UCSD-AML1 (cell line): ENCODE measurements around the gene PTTG1IP.

Experiments
- DNase-seq: peaks from one replicate; lab custom pipeline; 2025; ENCODE audit not compliant: unreplicated experiment; lab: John Stamatoyannopoulos, UW

Gene PTTG1IP

GRCh38 chr21:44866780-44867179 lies 6.7 kb downstream of the PTTG1IP start:
- DNase-seq = no peak

DNA sequence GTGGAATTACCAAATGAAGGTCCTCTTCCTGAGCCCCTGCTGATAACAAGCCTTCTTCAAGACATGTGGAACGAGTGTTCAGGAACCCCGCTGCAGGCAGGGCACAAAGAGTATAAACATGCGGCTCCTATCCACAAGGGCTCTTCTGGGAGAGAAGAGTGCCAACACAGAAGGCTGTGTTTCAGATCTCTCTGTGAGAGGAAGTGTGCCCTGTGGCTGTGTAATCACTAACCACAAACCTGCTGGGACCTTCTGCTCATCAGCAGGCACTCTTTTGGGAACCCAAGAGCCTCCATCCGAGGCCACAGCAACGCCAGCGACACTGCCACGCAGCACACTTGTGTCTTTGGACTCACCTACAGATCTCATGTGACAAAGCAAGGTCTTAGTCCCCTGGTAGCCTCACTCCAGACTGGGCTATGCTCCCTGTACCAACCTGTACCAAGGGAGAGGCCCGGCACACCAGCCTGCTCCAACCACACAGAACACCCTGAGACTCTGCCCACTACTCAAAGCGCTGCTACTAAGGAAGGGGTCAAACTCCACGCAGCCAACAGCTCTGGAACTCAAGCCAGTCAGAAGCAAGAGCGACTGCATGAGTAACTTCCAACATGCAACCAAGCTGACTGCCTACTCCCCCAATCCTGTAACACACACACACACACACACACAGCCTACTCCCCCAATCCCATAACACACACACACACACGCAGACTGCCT lies 7.8 kb downstream of the PTTG1IP start:
- DNase-seq = no peak

DNA sequence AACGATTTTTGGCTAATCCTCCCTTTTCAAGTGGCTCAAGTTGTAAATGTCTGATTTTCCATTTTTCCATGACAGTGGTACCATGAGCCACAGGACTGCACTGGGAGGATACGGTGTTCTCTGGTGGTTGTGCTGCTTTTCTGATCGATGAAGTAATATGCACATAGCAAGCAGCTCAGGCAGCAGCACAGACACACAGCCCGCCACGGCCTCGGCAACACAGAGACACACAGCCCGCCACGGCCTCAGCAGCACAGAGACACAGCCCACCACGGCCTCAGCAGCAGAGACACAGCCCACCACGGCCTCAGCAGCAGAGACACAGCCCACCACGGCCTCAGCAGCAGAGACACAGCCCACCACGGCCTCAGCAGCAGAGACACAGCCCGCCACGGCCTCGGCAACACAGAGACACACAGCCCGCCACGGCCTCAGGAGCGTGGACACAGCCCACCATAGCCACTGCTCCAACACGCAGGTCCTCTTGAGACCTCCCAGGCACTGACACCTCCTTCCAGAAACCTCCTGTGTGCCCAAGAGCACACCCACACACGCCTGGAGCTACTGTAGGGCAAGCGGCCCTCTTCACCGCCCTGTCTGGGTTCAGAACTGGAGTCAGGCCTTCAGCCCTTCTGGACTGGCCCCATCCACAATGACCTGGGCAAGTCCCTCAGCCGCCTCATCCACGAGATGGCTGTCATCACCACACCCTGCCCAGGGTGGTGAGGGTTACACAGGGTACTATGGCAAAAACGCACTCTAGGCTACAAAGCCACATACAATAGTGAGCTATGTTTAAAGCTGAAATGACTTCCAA lies 10.4 kb downstream of the PTTG1IP start:
- no peak for DNase-seq

DNA sequence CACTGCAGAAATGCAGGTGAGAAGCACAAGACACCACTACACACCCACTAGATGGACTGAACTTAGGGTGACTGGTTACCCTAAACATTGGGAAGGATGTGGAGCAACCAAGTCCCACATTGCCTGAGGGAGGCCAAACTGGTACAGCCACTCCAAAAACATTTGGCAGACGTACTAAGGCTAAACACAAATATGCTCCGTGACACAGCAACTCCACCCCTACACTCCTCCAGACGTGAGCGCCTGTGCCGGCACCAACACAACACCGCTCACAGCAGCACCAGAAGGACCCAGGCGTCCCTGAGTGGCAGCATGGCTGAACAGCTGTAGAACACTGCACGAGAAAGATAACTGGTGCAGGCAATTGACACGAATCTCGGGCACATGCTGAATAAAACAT lies 14.7 kb downstream of the PTTG1IP start:
- no peak for DNase-seq

- DNase-seq = no peak
Measured at GRCh38 chr21:44858291-44858690, 15.2 kb downstream of the PTTG1IP start.

- DNase-seq = no peak
Measured at GRCh38 chr21:44857127-44857892, 16.2 kb downstream of the PTTG1IP start.

- no peak for DNase-seq
Measured at GRCh38 chr21:44856131-44856530, 17.4 kb downstream of the PTTG1IP start.

GRCh38 chr21:44855572-44855971 lies 17.9 kb downstream of the PTTG1IP start:
- no peak for DNase-seq

DNA sequence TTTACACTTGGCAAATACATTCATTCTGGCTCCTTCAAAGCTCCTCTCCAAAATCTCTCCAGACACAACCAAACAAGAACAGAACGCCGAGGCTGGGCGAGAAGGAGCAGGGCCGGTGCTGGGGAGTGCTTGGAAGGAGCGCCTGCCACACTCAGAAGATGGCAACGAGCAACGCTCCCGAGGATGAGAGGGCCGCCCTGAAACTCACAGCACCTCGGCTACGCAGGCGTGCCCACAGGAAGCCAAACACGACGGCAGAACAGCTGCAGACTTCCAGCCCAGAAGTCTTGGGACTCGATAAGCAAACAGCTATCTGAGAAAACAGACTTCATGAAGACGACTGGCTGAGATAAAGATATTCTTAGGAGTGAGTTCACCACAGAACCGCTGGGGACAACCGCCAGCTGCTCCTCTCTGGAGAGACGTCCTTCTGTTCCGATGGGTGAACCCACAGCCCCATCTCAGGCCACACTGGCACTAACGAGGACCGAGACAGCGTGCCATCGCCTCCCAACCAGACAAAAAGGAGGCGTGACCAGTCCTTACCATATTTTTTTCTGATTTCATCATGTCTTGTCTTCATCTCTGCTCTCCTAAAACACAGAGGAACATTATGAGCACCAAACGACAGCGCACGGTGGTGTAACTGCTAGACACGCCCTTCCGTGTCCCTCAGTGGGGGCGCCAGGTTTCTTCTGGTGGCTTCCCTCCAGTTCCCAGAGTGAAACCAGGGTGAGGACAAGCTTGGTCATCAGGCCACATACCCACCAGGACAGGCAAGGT lies 18.6 kb downstream of the PTTG1IP start:
- peak; percentile 65 for DNase-seq

- DNase-seq = no peak
Measured at GRCh38 chr21:44854391-44854663, 19.2 kb downstream of the PTTG1IP start.

GRCh38 chr21:44853601-44854390 lies 19.7 kb downstream of the PTTG1IP start:
- DNase-seq = no peak

- DNase-seq = no peak
Measured at GRCh38 chr21:44850905-44851657, 22.4 kb downstream of the PTTG1IP start.

- DNase-seq = no peak
Measured at GRCh38 chr21:44850208-44850800, 23.2 kb downstream of the PTTG1IP start.

GRCh38 chr21:44849616-44850130 lies 23.8 kb downstream of the PTTG1IP start:
- DNase-seq = no peak

DNA sequence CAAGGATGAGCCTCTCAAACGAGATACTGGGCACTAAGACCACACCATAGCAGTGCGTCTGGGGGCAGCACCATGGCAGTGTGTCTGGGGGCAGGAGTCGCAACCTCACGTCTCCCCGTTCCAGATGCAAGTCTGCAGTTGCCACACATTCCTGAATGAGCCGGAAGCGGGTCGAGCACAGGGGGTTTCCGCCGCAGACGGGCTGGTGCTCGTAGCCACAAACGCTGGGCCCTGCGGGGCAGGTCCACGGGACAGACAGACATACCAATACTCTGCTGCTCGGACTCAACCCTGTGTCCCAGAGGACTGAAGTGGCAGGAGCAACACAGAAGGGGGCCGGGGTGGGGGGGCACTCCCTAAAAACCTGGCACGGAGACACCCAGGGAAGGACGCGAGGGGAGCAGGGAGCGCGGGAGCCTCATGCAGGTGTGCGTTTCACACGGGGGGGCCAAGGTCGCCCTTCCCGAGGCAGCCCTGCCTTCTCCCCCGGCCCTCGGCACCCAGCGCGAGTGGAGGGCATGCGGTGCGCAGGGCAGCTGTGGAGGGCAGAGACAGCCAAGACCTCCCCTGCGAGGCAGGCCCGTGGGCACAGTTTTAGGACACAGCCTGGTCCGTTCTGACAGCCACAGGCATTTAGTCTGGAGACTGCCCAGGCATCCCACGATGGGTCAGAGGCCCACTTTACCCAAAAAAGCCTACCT lies 24.5 kb downstream of the PTTG1IP start:
- DNase-seq = no peak

GRCh38 chr21:44847261-44848056 lies 26.0 kb downstream of the PTTG1IP start:
- DNase-seq = no peak

DNA sequence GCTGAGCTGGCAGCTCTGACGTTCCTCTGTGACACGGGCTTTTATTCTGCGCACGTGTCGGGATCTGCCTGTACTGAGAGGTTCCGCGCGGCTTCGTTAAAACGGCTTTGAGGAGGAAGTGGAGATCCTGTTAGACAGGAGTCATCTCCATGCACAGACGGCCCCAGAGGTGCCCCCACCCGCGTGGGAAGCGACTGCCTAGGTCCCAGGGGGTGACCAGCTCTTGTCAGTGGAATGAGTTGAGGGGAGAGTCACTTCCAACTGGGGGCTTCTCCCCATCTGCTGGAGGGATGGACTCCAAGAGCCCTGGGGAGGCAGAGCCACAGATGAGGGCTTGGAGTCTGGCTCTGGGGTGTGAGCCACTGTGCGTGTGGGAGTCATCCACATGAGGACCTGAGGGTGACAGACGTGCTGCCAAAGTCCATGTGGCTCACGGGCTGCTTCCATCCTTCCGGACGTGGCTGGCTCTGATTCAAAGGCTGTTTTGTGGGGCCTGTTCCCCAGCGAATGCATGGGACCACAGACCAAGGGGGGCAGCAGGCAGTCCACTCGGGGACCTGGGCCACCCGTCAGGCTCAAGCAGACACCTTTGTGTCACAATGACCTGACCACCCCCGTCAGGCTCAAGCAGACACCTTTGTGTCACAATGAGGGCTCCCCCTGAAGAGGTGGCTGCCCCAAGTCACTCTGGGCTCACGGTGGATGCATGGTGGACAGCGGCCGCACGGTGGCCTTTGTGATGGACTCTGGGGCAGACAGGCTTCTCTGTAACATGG lies 26.8 kb downstream of the PTTG1IP start:
- DNase-seq = peak; percentile 71
